ENCODE results near the gene ADGRF5.

ADGRF5 gene

GRCh38 chr6:46963039-46963438, 41.3 kb upstream of the ADGRF5 start:
- ATAC-seq (ENCODE audit: low read depth), result no peak
- H3K9me3 ChIP-seq (ENCODE audit: severe bottlenecking), result no peaks in the 10 kb centered on the region
- H3K27ac ChIP-seq (ENCODE audit: poor library complexity, severe bottlenecking), result no peak overlapping the region
- no peaks in the 10 kb centered on the region for H3K4me1 ChIP-seq (ENCODE audit: insufficient read depth, poor library complexity, severe bottlenecking)
- H3K27me3 ChIP-seq (ENCODE audit: insufficient read depth, poor library complexity, severe bottlenecking), result no peaks in the 10 kb centered on the region
- no peak overlapping the region for H3K4me3 ChIP-seq (ENCODE audit: severe bottlenecking)
- no peak for DNase-seq (ENCODE audit: low spot score)
- TF ChIP-seq CTCF (IDR thresholded peaks at IDR 0.05; ENCODE audit: poor library complexity, severe bottlenecking), result no peak
- no peaks in the 10 kb centered on the region for H3K36me3 ChIP-seq (ENCODE audit: low read depth)

- DNase-seq (ENCODE audit: low spot score) (no peak), ATAC-seq (ENCODE audit: low read depth) (no peak)
- Histone ChIP-seq H3K27me3 (ENCODE audit: insufficient read depth, poor library complexity, severe bottlenecking) (no peaks in the 10 kb centered on the region), H3K4me3 (ENCODE audit: severe bottlenecking) (no peak overlapping the region), H3K9me3 (ENCODE audit: severe bottlenecking) (no peaks in the 10 kb centered on the region), H3K27ac (ENCODE audit: poor library complexity, severe bottlenecking) (no peak overlapping the region), H3K36me3 (ENCODE audit: low read depth) (no peaks in the 10 kb centered on the region), H3K4me1 (ENCODE audit: insufficient read depth, poor library complexity, severe bottlenecking) (no peaks in the 10 kb centered on the region)
- TF ChIP-seq CTCF (IDR thresholded peaks at IDR 0.05; ENCODE audit: poor library complexity, severe bottlenecking), result no peak
These were observed 40.0 kb upstream of the ADGRF5 start for GRCh38 chr6:46961711-46962110.

- no peak for TF ChIP-seq CTCF (IDR thresholded peaks at IDR 0.05; ENCODE audit: poor library complexity, severe bottlenecking)
- Histone ChIP-seq H3K27ac (ENCODE audit: poor library complexity, severe bottlenecking) (no peak overlapping the region), H3K4me3 (ENCODE audit: severe bottlenecking) (no peak overlapping the region), H3K9me3 (ENCODE audit: severe bottlenecking) (no peaks in the 10 kb centered on the region), H3K36me3 (ENCODE audit: low read depth) (no peaks in the 10 kb centered on the region), H3K27me3 (ENCODE audit: insufficient read depth, poor library complexity, severe bottlenecking) (no peaks in the 10 kb centered on the region), H3K4me1 (ENCODE audit: insufficient read depth, poor library complexity, severe bottlenecking) (no peaks in the 10 kb centered on the region)
- ATAC-seq (ENCODE audit: low read depth), result no peak
- no peak for DNase-seq (ENCODE audit: low spot score)
These were observed 39.5 kb upstream of the ADGRF5 start for GRCh38 chr6:46961232-46961631.

- Histone ChIP-seq H3K4me3 (ENCODE audit: severe bottlenecking) (no peak overlapping the region), H3K27ac (ENCODE audit: poor library complexity, severe bottlenecking) (no peak overlapping the region), H3K4me1 (ENCODE audit: insufficient read depth, poor library complexity, severe bottlenecking) (peaks cover 7% of the 10 kb centered on the region), H3K27me3 (ENCODE audit: insufficient read depth, poor library complexity, severe bottlenecking) (no peaks in the 10 kb centered on the region), H3K36me3 (ENCODE audit: low read depth) (no peaks in the 10 kb centered on the region), H3K9me3 (ENCODE audit: severe bottlenecking) (no peaks in the 10 kb centered on the region)
- TF ChIP-seq CTCF (IDR thresholded peaks at IDR 0.05; ENCODE audit: poor library complexity, severe bottlenecking), result no peak
- DNase-seq (ENCODE audit: low spot score), result no peak
- no peak for ATAC-seq (ENCODE audit: low read depth)
These were observed 37.7 kb upstream of the ADGRF5 start for GRCh38 chr6:46959419-46959818.

- ATAC-seq (ENCODE audit: low read depth), result no peak
- Histone ChIP-seq H3K27ac (ENCODE audit: poor library complexity, severe bottlenecking) (no peak overlapping the region), H3K4me3 (ENCODE audit: severe bottlenecking) (no peak overlapping the region), H3K9me3 (ENCODE audit: severe bottlenecking) (no peaks in the 10 kb centered on the region), H3K36me3 (ENCODE audit: low read depth) (no peaks in the 10 kb centered on the region), H3K27me3 (ENCODE audit: insufficient read depth, poor library complexity, severe bottlenecking) (no peaks in the 10 kb centered on the region), H3K4me1 (ENCODE audit: insufficient read depth, poor library complexity, severe bottlenecking) (peaks cover 7% of the 10 kb centered on the region)
- no peak for TF ChIP-seq CTCF (IDR thresholded peaks at IDR 0.05; ENCODE audit: poor library complexity, severe bottlenecking)
- no peak for DNase-seq (ENCODE audit: low spot score)
These were observed 34.7 kb upstream of the ADGRF5 start for GRCh38 chr6:46956409-46956808.

Measured in RWPE2 (cell line).